ENCODE results near the gene KCNG2. TPM values are rescaled to one million over a fixed set of nuclear protein-coding genes. Genes with fewer than 3 reads are reported as not detected.
A peak's percentile ranks its signal among the peaks of the same experiment; 100 is the strongest.

KCNG2 gene
- total and polyA plus RNA-seq, 2 of the 13 experiments (the other 11 are each of a cell fraction or from before 2014, with no cell fraction given) = not detected

- TF ChIP-seq FOXP4 (CRISPR knock-in tag; IDR thresholded peaks at IDR 0.05) = peak; percentile 16; the same call in 1 of the 2 replicates
- no peak for TF ChIP-seq POLR2AphosphoS2 (IDR thresholded peaks at IDR 0.05; ENCODE audit: low read depth, low read length)
- TF ChIP-seq TFAP4 (IDR thresholded peaks at IDR 0.05; ENCODE audit: borderline replicate concordance, low read depth) = peak; percentile 58; the same call in 1 of the 2 replicates
- no peak for TF ChIP-seq ZSCAN29 (CRISPR knock-in tag; conservative IDR thresholded peaks at IDR 0.05)
- TF ChIP-seq ELF1 (CRISPR knock-in tag; IDR thresholded peaks at IDR 0.05) = peak; percentile 44; the same call in 1 of the 2 replicates
- TF ChIP-seq, protein P1, sequence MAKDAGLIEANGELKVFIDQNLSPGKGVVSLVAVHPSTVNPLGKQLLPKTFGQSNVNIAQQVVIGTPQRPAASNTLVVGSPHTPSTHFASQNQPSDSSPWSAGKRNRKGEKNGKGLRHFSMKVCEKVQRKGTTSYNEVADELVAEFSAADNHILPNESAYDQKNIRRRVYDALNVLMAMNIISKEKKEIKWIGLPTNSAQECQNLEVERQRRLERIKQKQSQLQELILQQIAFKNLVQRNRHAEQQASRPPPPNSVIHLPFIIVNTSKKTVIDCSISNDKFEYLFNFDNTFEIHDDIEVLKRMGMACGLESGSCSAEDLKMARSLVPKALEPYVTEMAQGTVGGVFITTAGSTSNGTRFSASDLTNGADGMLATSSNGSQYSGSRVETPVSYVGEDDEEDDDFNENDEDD (CRISPR knock-in tag; IDR thresholded peaks at IDR 0.05; ENCODE audit: borderline replicate concordance) = peak; percentile 60; the same call in 1 of the 2 replicates
- TF ChIP-seq MAX (IDR thresholded peaks at IDR 0.05) = peak; percentile 82
- no peak for TF ChIP-seq THYN1 (CRISPR knock-in tag; IDR thresholded peaks at IDR 0.05; ENCODE audit: borderline replicate concordance, low read depth)
- TF ChIP-seq, protein P2, sequence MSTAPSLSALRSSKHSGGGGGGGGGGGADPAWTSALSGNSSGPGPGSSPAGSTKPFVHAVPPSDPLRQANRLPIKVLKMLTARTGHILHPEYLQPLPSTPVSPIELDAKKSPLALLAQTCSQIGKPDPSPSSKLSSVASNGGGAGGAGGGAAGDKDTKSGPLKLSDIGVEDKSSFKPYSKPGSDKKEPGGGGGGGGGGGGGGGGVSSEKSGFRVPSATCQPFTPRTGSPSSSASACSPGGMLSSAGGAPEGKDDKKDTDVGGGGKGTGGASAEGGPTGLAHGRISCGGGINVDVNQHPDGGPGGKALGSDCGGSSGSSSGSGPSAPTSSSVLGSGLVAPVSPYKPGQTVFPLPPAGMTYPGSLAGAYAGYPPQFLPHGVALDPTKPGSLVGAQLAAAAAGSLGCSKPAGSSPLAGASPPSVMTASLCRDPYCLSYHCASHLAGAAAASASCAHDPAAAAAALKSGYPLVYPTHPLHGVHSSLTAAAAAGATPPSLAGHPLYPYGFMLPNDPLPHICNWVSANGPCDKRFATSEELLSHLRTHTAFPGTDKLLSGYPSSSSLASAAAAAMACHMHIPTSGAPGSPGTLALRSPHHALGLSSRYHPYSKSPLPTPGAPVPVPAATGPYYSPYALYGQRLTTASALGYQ (CRISPR knock-in tag; IDR thresholded peaks at IDR 0.05) = no peak
- TF ChIP-seq ZNF746 (CRISPR knock-in tag; IDR thresholded peaks at IDR 0.05) = no peak
- TF ChIP-seq ZNF256 (CRISPR knock-in tag; conservative IDR thresholded peaks at IDR 0.05) = no peak
- 0 out of 2 replicates have a peak, but pooled peaks have one; percentile 18 for TF ChIP-seq ZBTB21 (CRISPR knock-in tag; IDR thresholded peaks at IDR 0.05)
- TF ChIP-seq, protein P3, sequence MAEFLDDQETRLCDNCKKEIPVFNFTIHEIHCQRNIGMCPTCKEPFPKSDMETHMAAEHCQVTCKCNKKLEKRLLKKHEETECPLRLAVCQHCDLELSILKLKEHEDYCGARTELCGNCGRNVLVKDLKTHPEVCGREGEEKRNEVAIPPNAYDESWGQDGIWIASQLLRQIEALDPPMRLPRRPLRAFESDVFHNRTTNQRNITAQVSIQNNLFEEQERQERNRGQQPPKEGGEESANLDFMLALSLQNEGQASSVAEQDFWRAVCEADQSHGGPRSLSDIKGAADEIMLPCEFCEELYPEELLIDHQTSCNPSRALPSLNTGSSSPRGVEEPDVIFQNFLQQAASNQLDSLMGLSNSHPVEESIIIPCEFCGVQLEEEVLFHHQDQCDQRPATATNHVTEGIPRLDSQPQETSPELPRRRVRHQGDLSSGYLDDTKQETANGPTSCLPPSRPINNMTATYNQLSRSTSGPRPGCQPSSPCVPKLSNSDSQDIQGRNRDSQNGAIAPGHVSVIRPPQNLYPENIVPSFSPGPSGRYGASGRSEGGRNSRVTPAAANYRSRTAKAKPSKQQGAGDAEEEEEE (CRISPR knock-in tag; IDR thresholded peaks at IDR 0.05; ENCODE audit: borderline replicate concordance) = no peak
- peak; percentile 27; the same call in 1 of the 2 replicates for TF ChIP-seq ZFX (CRISPR knock-in tag; IDR thresholded peaks at IDR 0.05; ENCODE audit: low read depth)
- TF ChIP-seq ZMYM3 (CRISPR knock-in tag; IDR thresholded peaks at IDR 0.05) = 0 out of 2 replicates have a peak, but pooled peaks have one; percentile 20
- TF ChIP-seq GATAD1 (CRISPR knock-in tag; IDR thresholded peaks at IDR 0.05) = peak; percentile 59; the same call in 1 of the 2 replicates
- TF ChIP-seq, protein P4, sequence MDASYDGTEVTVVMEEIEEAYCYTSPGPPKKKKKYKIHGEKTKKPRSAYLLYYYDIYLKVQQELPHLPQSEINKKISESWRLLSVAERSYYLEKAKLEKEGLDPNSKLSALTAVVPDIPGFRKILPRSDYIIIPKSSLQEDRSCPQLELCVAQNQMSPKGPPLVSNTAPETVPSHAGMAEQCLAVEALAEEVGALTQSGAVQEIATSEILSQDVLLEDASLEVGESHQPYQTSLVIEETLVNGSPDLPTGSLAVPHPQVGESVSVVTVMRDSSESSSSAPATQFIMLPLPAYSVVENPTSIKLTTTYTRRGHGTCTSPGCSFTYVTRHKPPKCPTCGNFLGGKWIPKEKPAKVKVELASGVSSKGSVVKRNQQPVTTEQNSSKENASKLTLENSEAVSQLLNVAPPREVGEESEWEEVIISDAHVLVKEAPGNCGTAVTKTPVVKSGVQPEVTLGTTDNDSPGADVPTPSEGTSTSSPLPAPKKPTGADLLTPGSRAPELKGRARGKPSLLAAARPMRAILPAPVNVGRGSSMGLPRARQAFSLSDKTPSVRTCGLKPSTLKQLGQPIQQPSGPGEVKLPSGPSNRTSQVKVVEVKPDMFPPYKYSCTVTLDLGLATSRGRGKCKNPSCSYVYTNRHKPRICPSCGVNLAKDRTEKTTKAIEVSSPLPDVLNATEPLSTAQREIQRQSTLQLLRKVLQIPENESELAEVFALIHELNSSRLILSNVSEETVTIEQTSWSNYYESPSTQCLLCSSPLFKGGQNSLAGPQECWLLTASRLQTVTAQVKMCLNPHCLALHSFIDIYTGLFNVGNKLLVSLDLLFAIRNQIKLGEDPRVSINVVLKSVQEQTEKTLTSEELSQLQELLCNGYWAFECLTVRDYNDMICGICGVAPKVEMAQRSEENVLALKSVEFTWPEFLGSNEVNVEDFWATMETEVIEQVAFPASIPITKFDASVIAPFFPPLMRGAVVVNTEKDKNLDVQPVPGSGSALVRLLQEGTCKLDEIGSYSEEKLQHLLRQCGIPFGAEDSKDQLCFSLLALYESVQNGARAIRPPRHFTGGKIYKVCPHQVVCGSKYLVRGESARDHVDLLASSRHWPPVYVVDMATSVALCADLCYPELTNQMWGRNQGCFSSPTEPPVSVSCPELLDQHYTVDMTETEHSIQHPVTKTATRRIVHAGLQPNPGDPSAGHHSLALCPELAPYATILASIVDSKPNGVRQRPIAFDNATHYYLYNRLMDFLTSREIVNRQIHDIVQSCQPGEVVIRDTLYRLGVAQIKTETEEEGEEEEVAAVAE (CRISPR knock-in tag; IDR thresholded peaks at IDR 0.05; ENCODE audit: borderline replicate concordance) = 0 out of 2 replicates have a peak, but pooled peaks have one; percentile 27
Observed at GRCh38 chr18:79933765-79934164, 136.0 kb downstream of the KCNG2 start (continued).

Data from HepG2 (cell line).